Loucy (cell line): ENCODE data around the gene RHEX.

Experiments used
- CTCF ChIP-seq: fragments of 200-600 bp; sonication (generic); conservative IDR thresholded peaks from 2 replicates; pipeline ENCODE4 v1.5.1; 2014; ENCODE audit warnings: mild to moderate bottlenecking, antibody characterized with exemption, low read length
- EZH2phosphoT487 ChIP-seq: fragments of 200-600 bp; IDR thresholded peaks from 2 replicates; pipeline ENCODE4 v1.6.1; 2018; ENCODE audit warnings: antibody characterized with exemption, mild to moderate bottlenecking, moderate library complexity, borderline replicate concordance

DNA sequence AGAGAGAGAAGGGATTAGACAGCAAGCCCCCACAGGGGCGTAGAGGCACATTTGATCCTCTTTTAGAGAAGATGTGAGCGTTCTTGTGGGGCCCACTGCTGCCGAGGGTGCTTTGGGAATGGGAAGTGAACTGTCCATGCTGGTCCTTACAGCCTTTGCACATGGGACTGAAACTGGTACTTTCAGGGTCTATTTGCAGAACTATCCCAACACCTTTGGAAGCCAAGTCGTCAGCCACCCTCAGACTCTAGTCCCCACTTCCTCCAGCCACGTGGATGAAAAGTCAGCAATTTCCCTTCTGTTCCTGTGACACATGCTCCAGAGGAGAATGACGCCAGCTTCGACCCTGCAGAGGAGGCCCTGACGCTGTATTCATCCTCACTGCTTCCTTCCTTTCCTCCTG is 47.2 kb upstream of the RHEX start:
- TF ChIP-seq CTCF = no peak
- TF ChIP-seq EZH2phosphoT487 = no peak
